Upper lobe of right lung (tissue), 1 donor: ENCODE results near the gene ZNF562. TPM values are rescaled to one million over a fixed set of nuclear protein-coding genes. Genes with fewer than 3 reads are reported as not detected.
"Not testable (repeated sequence)": the region's sequence is repeated elsewhere in the genome, so short reads cannot be mapped to it uniquely, and the experiment has no call there.

Source experiments
- ATAC-seq: fragments of 200-7000 bp; cut with Tn5 transposase; one replicate; pipeline ENCODE4 v1.9.1; 2020; ENCODE audit warnings: mild to moderate bottlenecking, moderate library complexity
- DNase-seq: peaks from one replicate; pipeline ENCODE4 v3.0.0-alpha.2; 2020
- H3K27ac ChIP-seq: fragments of 200-600 bp; one replicate; pipeline ENCODE4 v1.8.0; 2022
- H3K27me3 ChIP-seq: fragments of 200-600 bp; one replicate; pipeline ENCODE4 v1.8.0; 2022; ENCODE audit warnings: mild to moderate bottlenecking
- H3K36me3 ChIP-seq: fragments of 200-600 bp; one replicate; pipeline ENCODE4 v1.8.0; 2022
- H3K4me1 ChIP-seq: fragments of 200-600 bp; one replicate; pipeline ENCODE4 v1.8.0; 2022
- H3K4me3 ChIP-seq: fragments of 200-600 bp; one replicate; pipeline ENCODE4 v1.8.0; 2022; ENCODE audit warnings: mild to moderate bottlenecking
- H3K9me3 ChIP-seq: fragments of 200-600 bp; one replicate; pipeline ENCODE4 v1.8.0; 2022
- intact Hi-C: fragments of 100-400 bp; cut with DNase I; formaldehyde crosslinking; loops from one replicate; pipeline ENCODE4 v1.11.0; 2022
- total RNA-seq: library from RNA; stranded (reverse); fragmentation: NEBNext Ultra II Directional; extraction: Animal tissue kit (Norgen Biotek cat#: 25700); gene quantifications from one replicate; pipeline ENCODE4 v1.2.1, GENCODE V29; 2021
- TF ChIP-seq, protein P1 (sequence below): fragments of 200-600 bp; IDR thresholded peaks from one replicate; pipeline ENCODE4 v1.8.0; 2022; ENCODE audit warnings: antibody characterized with exemption
- donor health status: DM: no; HTN: yes; CAD: no; lungs with severe emphysema.

The ZNF562 gene
- total RNA-seq, 1 donor from 2014 or later = 31.6 TPM

DNA sequence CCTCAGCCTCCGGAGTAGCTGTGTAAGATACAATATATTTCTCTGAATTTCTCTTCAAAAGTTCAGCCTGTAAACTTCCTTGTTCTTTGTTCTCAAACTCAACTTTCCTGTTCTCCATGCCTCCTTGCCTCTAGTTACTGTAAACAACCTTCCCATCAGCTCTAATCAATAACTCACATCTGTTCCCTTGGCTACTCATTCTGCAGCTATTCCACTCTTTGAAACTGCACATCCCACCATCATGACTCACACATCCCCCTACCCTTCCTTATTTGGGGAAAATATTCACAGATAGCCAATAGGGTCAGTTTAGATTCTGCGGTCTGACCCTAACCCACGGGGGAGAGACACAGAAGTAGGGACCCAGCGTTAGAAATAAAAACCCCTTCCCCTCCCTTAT lies 2.0 kb downstream of the ZNF562 start:
- Histone ChIP-seq H3K36me3 (no peaks in the 10 kb centered on the region), H3K27ac (no peak overlapping the region), H3K9me3 (peaks cover 34% of the 10 kb centered on the region), H3K4me3 (no peak overlapping the region), H3K27me3 (no peaks in the 10 kb centered on the region), H3K4me1 (no peaks in the 10 kb centered on the region)
- no peak for DNase-seq
- no peak for ATAC-seq
- TF ChIP-seq, protein P1, sequence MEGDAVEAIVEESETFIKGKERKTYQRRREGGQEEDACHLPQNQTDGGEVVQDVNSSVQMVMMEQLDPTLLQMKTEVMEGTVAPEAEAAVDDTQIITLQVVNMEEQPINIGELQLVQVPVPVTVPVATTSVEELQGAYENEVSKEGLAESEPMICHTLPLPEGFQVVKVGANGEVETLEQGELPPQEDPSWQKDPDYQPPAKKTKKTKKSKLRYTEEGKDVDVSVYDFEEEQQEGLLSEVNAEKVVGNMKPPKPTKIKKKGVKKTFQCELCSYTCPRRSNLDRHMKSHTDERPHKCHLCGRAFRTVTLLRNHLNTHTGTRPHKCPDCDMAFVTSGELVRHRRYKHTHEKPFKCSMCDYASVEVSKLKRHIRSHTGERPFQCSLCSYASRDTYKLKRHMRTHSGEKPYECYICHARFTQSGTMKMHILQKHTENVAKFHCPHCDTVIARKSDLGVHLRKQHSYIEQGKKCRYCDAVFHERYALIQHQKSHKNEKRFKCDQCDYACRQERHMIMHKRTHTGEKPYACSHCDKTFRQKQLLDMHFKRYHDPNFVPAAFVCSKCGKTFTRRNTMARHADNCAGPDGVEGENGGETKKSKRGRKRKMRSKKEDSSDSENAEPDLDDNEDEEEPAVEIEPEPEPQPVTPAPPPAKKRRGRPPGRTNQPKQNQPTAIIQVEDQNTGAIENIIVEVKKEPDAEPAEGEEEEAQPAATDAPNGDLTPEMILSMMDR = no peak
- intact Hi-C loops = no loop called here

DNA sequence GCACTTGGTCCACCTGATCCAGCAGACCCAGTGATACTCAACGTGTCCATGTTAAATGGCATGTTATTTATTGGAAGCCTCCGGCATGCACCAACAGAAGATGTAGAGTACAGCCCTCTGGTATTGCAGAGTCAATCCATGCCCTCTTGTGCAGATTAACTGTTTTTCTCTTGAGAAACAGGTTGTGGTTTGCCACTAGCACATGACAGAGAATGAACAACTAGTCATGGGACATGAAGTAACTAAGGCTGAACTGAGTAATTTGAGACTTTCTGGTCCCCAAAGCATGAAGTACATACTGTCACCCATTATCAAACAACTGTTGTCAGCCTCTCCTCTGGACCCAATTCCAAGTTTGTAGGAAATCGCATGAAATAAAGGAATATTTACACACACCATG lies 3.2 kb downstream of the ZNF562 start:
- ATAC-seq = no peak
- no peak overlapping the region for H3K4me3 ChIP-seq
- no peak overlapping the region for H3K27ac ChIP-seq
- intact Hi-C loops = no loop called here
- no peak for DNase-seq
- TF ChIP-seq, protein P1 = no peak
- H3K9me3 ChIP-seq = peaks cover 34% of the 10 kb centered on the region
- no peaks in the 10 kb centered on the region for H3K36me3 ChIP-seq
- no peaks in the 10 kb centered on the region for H3K27me3 ChIP-seq
- H3K4me1 ChIP-seq = no peaks in the 10 kb centered on the region

DNA sequence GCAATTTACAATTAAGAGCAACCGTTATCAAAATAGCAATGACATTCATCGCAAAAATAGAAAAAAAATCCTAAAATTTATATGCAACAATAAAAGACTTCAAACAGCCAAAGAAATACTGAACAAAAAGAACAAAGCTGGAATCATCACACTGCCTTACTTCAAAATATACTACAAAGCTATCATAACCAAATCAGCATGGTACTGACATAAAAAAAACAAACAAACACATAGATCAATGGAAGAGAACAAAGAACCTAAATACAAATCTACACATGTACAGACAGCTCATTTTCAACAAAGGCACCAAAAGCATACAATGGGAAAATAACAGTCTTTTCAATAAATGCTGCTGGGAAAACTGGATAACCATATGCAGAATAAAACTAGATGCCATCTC lies 6.4 kb downstream of the ZNF562 start:
- no peaks in the 10 kb centered on the region for H3K27me3 ChIP-seq
- H3K4me1 ChIP-seq = no peaks in the 10 kb centered on the region
- peaks cover 29% of the 10 kb centered on the region for H3K9me3 ChIP-seq
- intact Hi-C loops = no loop called here
- no peak overlapping the region for H3K4me3 ChIP-seq
- no peaks in the 10 kb centered on the region for H3K36me3 ChIP-seq
- TF ChIP-seq, protein P1 = no peak
- no peak for ATAC-seq
- DNase-seq = no peak
- no peak overlapping the region for H3K27ac ChIP-seq

DNA sequence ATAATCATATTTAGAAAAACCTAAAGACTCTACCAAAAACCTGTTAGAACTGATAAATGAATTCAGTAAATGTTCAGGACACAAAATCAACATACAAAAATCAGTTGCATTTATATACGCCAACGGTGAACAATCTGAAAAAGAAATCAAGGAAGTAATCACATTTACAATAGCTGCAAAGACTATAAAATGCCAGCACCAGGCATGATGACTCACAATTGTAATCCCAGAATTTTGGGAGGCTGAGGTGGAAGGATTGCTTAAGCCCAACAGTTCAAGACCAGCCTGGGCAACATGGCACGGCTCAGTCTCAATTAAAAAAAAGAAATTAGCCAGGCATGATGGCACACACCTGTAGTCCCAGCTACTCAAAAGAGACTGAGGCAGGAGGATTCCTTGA lies 7.0 kb downstream of the ZNF562 start:
- H3K27me3 ChIP-seq = no peaks in the 10 kb centered on the region
- H3K4me1 ChIP-seq = no peaks in the 10 kb centered on the region
- H3K9me3 ChIP-seq = peaks cover 23% of the 10 kb centered on the region
- intact Hi-C loops = no loop called here
- no peak for DNase-seq
- no peak overlapping the region for H3K4me3 ChIP-seq
- no peak overlapping the region for H3K27ac ChIP-seq
- ATAC-seq = no peak
- H3K36me3 ChIP-seq = no peaks in the 10 kb centered on the region
- TF ChIP-seq, protein P1 = no peak

DNA sequence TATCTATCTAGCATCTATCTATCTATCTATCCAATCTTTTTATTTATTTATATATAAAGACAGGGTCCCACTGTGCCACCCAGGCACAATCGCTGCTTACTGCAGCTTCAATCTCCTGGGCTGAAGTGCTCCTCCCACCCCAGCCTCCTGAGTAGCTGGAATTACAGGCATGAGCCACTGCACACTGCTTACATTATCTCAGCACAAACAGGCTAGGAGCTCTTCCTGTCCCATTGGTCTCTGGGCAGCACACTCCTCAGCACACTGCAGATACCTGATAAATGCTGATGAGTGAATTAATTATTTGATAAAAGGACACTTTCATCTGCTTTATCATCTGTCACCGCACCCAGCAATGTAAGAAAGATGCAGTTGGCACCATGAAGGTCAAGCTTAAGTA lies 16.1 kb downstream of the ZNF562 start:
- Histone ChIP-seq H3K4me1 (no peaks in the 10 kb centered on the region), H3K36me3 (peaks cover 64% of the 10 kb centered on the region), H3K9me3 (no peaks in the 10 kb centered on the region), H3K27ac (no peak overlapping the region), H3K4me3 (no peak overlapping the region), H3K27me3 (no peaks in the 10 kb centered on the region)
- intact Hi-C loops = no loop called here
- DNase-seq (no peak), ATAC-seq (no peak)
- TF ChIP-seq, protein P1 = no peak

DNA sequence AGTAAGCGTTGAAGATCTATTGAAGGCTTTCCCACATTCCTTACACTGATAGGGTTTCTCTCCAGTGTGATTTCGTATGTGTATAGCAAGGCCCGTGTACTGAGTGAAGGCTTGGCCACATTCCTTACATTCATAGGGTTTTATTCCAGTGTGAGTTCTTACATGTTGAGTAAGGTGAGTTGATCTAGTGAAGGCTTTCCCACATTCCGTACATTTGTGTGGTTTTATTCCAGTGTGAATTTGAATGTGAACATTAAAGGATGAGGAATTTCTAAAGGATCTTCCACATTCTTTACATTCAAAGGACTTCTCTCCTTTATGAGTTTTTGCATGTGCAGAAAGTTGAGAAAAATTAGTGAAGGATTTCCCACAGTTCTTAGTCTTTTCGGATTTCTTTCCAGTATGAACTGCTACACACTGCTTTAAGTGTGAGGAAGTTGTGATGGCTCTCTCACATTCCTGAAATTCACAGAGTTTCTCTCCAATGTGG lies 21.8 kb downstream of the ZNF562 start:
- DNase-seq, ATAC-seq, H3K27me3 ChIP-seq, H3K4me1 ChIP-seq, H3K4me3 ChIP-seq, H3K27ac ChIP-seq, intact Hi-C loops: not testable (repeated sequence)
- Histone ChIP-seq H3K9me3 (peaks cover 18% of the 10 kb centered on the region), H3K36me3 (peaks cover 81% of the 10 kb centered on the region)

DNA sequence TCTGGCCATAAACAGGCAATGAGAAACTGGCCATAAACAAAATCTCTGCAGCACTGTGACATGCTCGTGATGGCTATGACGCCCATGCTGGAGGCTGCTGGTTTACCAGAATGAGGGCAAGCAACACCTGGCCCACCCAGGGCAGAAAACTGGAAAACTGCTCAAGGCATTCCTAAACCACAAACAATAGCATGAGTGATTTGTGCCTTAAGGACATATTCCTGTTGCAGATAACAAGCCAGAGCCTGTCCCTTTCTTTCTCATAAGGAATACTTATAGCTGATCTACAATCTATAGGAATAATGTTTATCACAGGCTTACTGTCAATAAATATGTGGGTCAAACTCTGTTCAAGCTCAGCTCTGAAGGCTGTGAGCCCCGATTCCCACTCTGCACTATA lies 23.4 kb downstream of the ZNF562 start:
- Histone ChIP-seq H3K36me3 (peaks cover 72% of the 10 kb centered on the region), H3K9me3 (peaks cover 18% of the 10 kb centered on the region)
- not testable (repeated sequence) for H3K4me1 ChIP-seq

More for the DNA sequence above, 23.4 kb downstream of the ZNF562 start:
- H3K4me3 ChIP-seq, intact Hi-C loops, H3K27ac ChIP-seq, DNase-seq, ATAC-seq, H3K27me3 ChIP-seq: not testable (repeated sequence)
